ENCODE measurements around the gene PIP4P1. TPM values are rescaled to one million over a fixed set of nuclear protein-coding genes. Genes with fewer than 3 reads are reported as not detected.
"Not testable (repeated sequence)": the region's sequence is repeated elsewhere in the genome, so short reads cannot be mapped to it uniquely, and the experiment has no call there.

The PIP4P1 gene
- 6.5 TPM for total RNA-seq (ENCODE audit: insufficient read depth, low replicate concordance)

DNA sequence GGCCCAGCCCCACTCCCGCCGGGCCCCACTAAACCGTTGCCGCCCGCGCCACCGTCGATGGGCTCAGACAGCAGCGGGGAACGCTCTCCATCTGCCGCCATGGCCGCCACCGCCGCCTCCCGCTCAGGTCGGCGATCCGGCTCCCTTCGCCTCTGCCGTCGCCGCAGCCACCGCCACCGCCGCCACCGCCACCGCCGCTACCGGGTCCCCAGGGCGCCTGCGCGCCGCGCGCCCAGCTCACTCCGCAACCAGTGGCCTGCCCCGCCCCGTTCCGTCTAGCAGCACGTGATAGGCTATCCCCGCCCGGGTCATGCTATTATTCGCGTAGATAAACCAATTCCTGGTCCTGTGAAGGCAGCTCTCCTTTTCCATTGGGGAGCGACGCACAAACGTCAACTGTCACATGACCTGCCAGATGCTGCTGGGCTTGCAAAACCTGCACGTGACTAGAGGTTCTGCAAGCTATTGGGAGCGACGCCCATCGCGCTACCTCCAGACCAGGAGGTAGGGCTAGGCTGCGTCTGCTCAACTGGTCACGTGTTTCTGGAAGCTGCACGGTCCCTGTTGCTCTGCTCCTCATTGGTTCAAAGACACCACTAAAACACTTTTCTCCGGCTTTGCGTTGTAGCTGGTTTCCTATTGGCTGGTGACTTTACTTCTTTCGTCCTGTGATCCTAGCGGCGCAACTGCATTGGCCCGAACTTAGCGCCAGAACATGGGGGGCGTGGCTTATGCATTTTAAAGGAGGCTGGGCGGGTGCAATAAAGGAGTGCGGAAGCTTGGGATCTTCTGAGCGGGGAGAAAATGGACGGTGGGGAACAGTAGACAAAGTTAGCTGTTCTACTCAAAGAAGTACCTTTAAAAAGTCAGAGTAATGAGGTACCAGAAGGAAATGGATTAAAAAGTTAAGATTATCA is at the start of gene PIP4P1:
PIP4P1 (minus strand) TSS at position 210 of the 917 bp plus-strand sequence; CDS start at position 101, 109 bp downstream.
- DNase-seq (ENCODE audit: low spot score): peak; percentile 100

GRCh38 chr14:20508367-20508766 is 47.1 kb upstream of the PIP4P1 start:
- no peak for DNase-seq (ENCODE audit: low spot score)

- not testable (repeated sequence) for DNase-seq (ENCODE audit: low spot score)
Observed at GRCh38 chr14:20507537-20507936, 46.3 kb upstream of the PIP4P1 start.

GRCh38 chr14:20506752-20507151 is 45.5 kb upstream of the PIP4P1 start:
- DNase-seq (ENCODE audit: low spot score): not testable (repeated sequence)

DNA sequence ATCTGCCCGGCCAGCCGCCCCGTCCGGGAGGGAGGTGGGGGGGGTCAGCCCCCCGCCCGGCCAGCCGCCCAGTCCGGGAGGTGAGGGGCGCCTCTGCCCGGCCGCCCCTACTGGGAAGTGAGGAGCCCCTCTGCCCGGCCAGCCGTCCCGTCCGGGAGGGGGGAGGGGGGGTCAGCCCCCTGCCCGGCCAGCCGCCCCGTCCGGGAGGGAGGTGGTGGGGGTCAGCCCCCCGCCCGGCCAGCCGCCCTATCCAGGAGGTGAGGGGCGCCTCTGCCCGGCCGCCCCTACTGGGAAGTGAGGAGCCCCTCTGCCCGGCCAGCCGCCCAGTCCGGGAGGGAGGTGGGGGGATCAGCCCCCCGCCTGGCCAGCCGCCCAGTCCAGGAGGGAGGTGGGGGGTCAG is 45.0 kb upstream of the PIP4P1 start:
- not testable (repeated sequence) for DNase-seq (ENCODE audit: low spot score)

DNA sequence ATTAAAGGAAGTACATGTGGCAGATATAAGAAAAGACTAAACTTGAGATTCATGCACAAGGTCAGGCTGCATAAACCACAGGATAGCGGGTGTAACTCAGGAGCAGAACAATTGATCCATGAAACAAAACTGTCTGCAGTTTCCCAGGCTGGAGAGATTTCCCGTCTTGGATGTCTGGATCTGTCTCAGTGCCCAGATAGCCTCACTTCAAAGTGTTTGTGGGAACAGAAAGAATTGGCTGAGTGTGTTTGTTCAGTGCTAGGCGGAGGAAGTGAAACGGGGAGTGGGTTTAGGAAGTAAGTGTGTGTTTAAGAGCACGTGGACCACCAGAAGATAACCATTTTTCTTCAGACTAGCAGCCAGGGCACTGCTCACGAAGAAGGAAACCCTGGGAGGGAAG is 42.7 kb upstream of the PIP4P1 start:
- DNase-seq (ENCODE audit: low spot score): peak; percentile 69

DNA sequence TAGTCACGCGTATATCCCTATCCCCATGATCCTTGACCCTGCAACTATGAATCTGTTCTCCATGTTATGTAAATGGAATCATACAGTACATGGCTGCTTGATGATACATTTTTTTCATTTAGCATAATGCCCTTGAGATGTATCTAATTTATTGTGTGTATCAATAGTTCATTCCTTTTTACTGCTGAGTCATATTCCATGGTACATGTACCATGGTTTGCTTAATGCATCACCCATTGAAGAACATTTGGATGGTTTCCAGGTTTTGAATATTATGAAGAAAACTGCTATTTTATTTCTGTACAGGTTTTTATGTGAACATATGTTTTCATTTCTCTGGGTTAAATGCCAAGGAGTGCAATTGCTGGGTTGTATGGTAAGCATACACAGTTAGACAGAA is 40.1 kb upstream of the PIP4P1 start:
- DNase-seq (ENCODE audit: low spot score): no peak

DNA sequence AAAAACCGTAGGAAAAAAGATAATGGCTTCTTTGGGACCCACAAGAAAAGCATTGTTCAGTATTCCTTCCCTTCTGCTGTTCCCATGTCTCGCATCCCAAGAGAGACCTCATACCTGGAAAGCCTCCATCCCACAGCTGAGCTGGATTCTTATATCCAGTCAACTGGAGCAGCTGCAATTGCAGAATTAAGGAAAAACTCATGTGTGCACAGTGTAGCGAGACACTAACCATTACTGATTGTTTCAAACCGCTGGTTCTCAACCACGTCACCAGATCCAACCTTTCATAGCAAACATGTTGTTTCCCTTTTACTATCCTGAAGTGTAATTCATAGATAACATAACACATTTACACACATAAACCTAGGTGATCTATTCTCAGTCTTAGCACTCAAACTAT is 38.6 kb upstream of the PIP4P1 start:
- no peak for DNase-seq (ENCODE audit: low spot score)

DNA sequence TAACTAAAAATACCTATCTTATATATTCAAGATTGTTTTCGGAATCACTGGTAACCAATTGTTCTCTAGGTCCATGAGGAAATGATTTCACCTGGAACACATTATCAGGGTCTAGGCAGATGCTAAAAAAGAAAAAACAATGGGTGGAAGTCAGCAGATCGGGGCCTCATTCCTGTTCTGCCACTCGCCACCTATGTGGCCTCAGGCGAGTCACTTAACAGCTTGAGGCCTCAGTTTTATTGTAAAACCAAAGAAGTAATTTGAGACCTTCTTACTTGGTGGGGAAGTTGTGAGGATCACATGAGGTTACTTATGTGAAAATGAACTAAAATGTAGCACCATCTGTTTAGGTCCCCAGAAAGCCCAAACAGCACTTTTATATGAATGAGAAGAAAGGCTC is 37.9 kb upstream of the PIP4P1 start:
- no peak for DNase-seq (ENCODE audit: low spot score)

DNA sequence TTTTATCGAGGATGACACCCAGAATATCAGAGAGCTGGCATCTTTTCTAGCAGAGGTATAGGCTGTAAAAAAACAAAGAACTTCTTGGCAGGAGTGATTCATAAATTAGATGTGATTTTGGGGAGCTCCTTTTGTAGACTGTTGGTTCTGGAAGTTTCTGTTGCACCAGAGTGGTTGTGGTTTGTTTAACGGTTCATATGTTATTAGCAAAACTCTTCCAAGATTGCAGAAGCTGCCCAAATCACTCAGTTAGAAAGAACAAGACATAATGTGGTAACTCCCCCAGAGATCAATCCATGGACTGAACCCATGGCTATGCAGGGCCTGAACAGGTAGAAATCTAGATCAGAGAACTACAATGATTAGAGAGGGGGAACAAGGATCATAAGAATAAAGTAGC is 37.4 kb upstream of the PIP4P1 start:
- DNase-seq (ENCODE audit: low spot score): no peak

DNA sequence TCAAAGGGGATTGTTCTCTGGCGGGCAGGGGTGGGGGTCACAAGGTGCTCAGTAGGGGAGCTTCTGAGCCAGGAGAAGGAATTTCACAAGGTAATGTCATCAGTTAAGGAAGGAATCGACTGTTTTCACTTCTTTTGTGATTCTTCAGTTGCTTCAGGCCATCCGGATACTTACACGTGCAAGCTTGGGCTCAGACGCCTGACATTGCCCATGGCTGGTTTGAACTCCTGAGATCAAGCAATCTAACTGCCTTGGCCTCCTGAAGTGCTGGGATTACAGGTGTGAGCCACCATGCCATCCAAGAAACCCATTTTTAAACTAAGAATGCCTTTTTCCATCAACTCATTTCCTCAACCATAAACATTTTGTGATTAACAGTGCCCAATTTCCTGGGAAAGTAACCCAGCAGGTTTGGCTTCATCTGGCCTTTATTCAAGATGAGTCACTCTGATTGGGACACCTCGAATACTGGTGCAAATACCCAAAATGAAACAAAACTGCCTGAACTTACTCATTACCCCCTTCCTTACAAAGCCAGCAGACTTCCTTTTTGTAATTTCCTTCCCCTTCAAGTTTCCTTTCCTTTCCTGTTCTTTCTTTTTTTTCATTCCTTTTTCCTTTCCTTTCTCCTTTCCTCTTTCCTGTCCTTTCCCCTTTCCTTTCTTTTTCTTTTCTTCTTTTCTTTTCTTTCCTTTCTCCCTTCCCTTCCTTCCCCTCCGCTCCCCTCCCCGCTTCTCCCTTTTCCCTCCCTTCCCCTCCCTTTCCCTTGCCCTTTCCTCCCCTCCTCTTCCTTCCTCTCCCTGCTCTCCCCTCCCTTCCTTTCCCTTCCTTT is 33.9 kb upstream of the PIP4P1 start:
- no peak for DNase-seq (ENCODE audit: low spot score)

- peak; percentile 27 for DNase-seq (ENCODE audit: low spot score)
Observed at GRCh38 chr14:20493634-20494033, 32.4 kb upstream of the PIP4P1 start.

- no peak for DNase-seq (ENCODE audit: low spot score)
Observed at GRCh38 chr14:20492486-20492885, 31.3 kb upstream of the PIP4P1 start.

GRCh38 chr14:20490563-20490962 is 29.3 kb upstream of the PIP4P1 start:
- DNase-seq (ENCODE audit: low spot score): no peak

DNA sequence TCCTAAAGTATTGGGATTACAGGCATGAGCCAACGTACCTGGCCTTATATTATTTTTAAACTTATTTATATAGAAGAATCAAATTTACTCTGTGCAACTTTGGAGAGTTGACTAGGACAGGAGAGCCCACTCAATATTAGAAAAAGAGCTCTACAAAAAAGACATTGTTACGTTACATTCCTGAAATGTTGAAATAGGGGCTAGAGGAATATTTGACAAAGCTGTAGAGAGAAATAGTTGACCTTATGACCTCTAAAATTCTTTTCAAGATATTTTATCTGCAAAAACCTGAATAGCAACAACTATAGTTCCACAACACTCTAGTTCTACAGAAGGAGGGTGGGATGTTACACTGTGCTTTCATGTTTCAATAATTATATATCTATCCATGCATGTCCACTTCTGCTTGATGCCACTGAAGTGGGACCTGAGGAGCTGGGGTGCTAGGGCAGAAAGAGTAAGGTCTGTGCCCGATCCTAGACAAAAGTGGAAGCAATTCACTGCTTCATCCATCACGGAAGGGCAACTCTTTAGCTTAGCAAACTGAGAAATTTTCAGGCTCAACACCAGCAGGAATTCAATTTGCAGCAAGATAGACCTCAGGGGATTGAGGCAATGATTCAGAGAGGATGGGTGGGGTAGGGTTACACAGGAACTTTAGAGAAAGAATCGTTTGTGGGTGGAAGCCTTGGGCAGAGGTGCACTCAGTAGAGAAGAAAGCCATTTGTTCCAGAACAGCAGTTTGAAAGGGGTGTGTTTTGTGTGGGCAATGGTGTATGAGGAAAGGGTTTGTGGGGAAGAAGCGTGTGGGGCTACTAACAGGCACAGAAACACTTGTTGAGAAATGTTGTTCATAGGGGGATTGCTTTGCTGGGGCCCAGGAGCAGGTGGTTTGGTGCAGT is 28.1 kb upstream of the PIP4P1 start:
- no peak for DNase-seq (ENCODE audit: low spot score)

DNA sequence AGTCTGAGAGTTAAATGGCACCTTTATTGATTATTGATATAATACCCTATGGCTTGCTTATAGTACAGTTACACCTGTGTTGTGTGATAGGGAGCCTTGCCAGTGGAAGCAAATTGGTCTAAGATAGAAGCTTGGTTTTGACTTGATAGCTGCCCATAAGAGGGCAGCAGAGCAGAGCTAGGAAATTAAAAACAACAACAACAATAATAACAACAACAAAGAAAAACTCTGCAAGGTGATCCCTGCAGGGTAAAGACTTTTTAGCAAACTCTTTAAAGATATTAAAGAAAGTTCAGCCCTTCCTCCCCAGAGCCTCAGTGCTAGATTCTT is 26.1 kb upstream of the PIP4P1 start:
- DNase-seq (ENCODE audit: low spot score): no peak

GRCh38 chr14:20486684-20487395 is 25.6 kb upstream of the PIP4P1 start:
- DNase-seq (ENCODE audit: low spot score): no peak

DNA sequence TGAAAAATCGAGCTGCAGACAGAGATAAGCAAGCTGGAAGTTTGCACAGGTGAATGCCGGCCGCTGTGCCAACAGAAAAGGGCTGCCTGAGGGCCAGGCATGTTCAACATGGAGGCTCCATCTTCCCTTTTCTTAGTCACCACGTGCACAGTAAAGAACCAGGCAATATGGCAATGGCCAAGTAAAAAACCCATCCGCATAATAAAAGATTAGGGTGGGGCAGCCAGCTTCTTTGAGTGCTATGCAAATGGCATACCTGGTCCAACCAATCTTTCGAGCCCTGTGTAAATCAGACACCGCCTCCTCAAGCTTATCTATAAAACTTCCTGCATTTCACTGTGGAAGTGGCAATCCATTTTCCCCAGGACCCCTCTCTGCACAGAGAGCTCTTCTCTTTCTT is 24.7 kb upstream of the PIP4P1 start:
- no peak for DNase-seq (ENCODE audit: low spot score)

GRCh38 chr14:20482382-20482781 is 21.1 kb upstream of the PIP4P1 start:
- DNase-seq (ENCODE audit: low spot score): no peak

GRCh38 chr14:20478894-20479293 is 17.7 kb upstream of the PIP4P1 start:
- no peak for DNase-seq (ENCODE audit: low spot score)

Data from umbilical cord (tissue), 2 donors.